Type B pancreatic cell (in vitro differentiated cells): ENCODE data around the gene LHCGR. TPM values are rescaled to one million over a fixed set of nuclear protein-coding genes. Genes with fewer than 3 reads are reported as not detected.
A peak's percentile ranks its signal among the peaks of the same experiment; 100 is the strongest.
"Not testable (repeated sequence)": the region's sequence is repeated elsewhere in the genome, so short reads cannot be mapped to it uniquely, and the experiment has no call there.

Source experiments
- DNase-seq: peaks from one replicate; pipeline ENCODE4 v3.0.0; 2021; ENCODE audit warnings: mixed read lengths; ENCODE audit not compliant: unreplicated experiment; ENCODE audit errors: extremely low spot score
- H3K27ac Mint-ChIP-seq: 2 replicates; pipeline ENCODE4 v1.8.0; 2021; ENCODE audit warnings: mild to moderate bottlenecking, mixed read lengths
- H3K27me3 Mint-ChIP-seq: 2 replicates; pipeline ENCODE4 v1.8.0; 2021; ENCODE audit warnings: mixed read lengths
- H3K36me3 Mint-ChIP-seq: 2 replicates; pipeline ENCODE4 v1.8.0; 2021; ENCODE audit warnings: mixed read lengths
- H3K4me1 Mint-ChIP-seq: one replicate; pipeline ENCODE4 v1.8.0; 2021; ENCODE audit warnings: mixed read lengths; ENCODE audit not compliant: unreplicated experiment
- H3K4me3 Mint-ChIP-seq: 2 replicates; pipeline ENCODE4 v1.8.0; 2021; ENCODE audit warnings: mild to moderate bottlenecking, mixed read lengths
- H3K9me3 Mint-ChIP-seq: 2 replicates; pipeline ENCODE4 v1.8.0; 2021; ENCODE audit warnings: mixed read lengths
- CTCF ChIP-seq: fragments of 200-600 bp; sonication (generic); conservative IDR thresholded peaks from 2 replicates; pipeline ENCODE4 v1.5.0; 2021; ENCODE audit warnings: antibody characterized with exemption, mild to moderate bottlenecking
- total RNA-seq: library from RNA; stranded (reverse); gene quantifications from 2 replicates; pipeline ENCODE4 v1.2.1, GENCODE V29; 2021; ENCODE audit warnings: low replicate concordance

LHCGR gene
- total RNA-seq, 1 donor from 2014 or later: 0.92 TPM

DNA sequence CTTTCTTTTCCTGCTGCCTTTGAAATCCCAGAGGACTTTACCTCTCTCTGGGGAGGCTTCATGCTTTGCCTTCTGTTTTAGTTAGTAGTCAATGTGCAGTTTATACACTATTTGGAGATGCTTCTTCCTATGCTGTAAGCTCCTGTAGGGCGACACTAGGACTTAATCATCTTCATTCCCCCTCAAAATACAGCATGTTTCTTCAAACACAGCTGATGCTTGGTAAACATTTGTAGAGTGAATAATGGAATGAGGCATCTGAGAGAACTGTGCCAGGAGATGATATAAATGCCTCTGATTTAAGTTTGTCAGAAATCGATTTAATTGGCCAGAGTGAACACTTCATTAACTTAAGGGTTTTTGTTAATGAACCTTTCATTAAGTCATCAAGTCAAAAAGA is 43.4 kb downstream of the LHCGR start:
- no peak for TF ChIP-seq CTCF
- DNase-seq: no peak
- Mint-ChIP-seq H3K27ac (no peak overlapping the region), H3K4me3 (no peak overlapping the region), H3K9me3 (peaks cover 4% of the 10 kb centered on the region), H3K36me3 (no peaks in the 10 kb centered on the region), H3K27me3 (peaks cover 12% of the 10 kb centered on the region), H3K4me1 (peaks cover 32% of the 10 kb centered on the region)

DNA sequence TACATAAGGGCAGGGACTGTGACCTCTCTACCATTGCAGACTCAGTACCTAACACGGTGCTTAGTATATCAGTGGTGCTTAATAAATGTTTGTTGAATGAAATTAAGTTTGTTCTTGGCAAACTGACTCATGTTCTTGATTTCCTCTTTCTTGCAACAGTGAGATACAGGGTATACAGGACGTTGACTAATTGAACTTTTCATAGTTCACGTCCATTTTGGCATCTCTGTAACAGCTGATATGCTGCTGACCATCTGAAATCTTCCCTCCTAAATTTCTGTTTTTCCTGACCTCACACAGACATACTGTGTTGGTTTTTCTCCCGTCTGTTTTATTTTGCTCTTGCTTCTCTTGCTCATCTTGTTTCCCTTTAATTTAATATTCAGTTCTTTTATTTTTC is 44.2 kb downstream of the LHCGR start:
- no peak for TF ChIP-seq CTCF
- no peaks in the 10 kb centered on the region for H3K9me3 Mint-ChIP-seq
- DNase-seq: no peak
- no peak overlapping the region for H3K4me3 Mint-ChIP-seq
- peaks cover 12% of the 10 kb centered on the region for H3K27me3 Mint-ChIP-seq
- H3K4me1 Mint-ChIP-seq: peaks cover 25% of the 10 kb centered on the region
- H3K36me3 Mint-ChIP-seq: no peaks in the 10 kb centered on the region
- no peak overlapping the region for H3K27ac Mint-ChIP-seq

DNA sequence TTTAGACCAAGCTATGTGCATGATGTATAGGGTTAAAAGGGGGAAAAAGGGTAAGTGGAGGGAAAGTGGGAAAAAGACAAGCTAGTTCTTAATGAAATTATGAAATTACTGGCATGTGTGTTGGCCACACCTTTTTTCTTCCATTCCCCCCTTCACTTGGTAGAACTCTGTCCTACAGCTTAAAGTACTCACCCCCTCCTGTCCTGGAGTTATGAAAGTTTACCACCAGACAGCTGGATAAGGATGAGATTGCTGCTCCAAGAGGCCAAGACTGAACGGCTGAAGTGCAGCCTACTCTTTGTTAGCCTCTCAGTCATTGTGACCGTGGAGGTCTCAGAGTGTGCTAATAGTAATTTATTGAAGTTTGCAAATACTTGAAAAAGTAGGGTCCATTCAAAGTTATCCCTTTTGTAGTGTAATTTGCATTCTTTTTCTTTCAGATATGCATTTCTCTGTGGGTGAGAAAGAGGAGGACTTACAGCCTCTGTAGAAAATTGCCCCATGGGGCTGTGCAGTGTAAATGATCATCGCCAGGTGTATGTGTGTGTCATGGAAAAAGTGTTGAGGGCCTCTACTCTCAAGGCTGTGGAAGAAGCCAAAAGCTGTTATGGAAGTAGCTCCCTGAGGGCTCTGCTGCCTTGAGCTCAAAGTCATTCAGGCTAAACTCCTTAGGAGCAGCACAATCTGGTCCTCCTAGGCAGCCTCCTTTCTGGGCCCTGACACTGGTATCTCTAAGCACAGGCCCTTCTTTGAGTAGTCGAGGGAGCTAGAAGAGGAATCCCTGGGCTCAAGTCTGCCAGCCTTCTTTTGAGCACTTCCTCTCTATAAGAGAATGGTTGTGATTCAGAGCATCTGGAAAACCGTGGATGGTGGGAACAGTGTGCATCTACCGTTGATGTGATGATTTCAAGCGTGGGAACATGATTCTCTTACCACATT is 46.2 kb downstream of the LHCGR start:
- no peak overlapping the region for H3K27ac Mint-ChIP-seq
- no peaks in the 10 kb centered on the region for H3K36me3 Mint-ChIP-seq
- H3K9me3 Mint-ChIP-seq: no peaks in the 10 kb centered on the region
- DNase-seq: no peak
- peaks cover 8% of the 10 kb centered on the region for H3K4me1 Mint-ChIP-seq
- peaks cover 12% of the 10 kb centered on the region for H3K27me3 Mint-ChIP-seq
- no peak for TF ChIP-seq CTCF
- H3K4me3 Mint-ChIP-seq: no peak overlapping the region

GRCh38 chr2:48707466-48707865 is 48.1 kb downstream of the LHCGR start:
- Mint-ChIP-seq H3K27me3 (peaks cover 12% of the 10 kb centered on the region), H3K36me3 (no peaks in the 10 kb centered on the region), H3K27ac (no peak overlapping the region), H3K4me3 (no peak overlapping the region), H3K4me1 (no peaks in the 10 kb centered on the region), H3K9me3 (no peaks in the 10 kb centered on the region)
- TF ChIP-seq CTCF: no peak
- no peak for DNase-seq

DNA sequence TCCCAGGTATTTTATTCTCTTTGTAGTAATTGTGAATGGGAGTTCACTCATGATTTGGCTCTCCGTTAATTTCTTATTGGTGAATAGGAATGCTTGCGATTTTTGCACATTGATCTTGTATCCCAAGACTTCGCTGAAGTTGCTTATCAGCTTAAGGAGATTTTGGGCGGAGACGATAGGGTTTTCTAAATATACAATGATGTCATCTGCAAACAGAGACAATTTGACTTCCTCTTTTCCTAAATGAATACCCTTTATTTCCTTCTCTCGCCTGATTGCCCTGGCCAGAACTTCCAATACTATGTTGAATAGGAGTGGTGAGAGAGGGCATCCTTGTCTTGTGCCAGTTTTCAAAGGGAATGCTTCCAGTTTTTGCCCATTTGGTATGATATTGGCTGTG is 51.9 kb downstream of the LHCGR start:
- not testable (repeated sequence) for H3K27ac Mint-ChIP-seq, H3K9me3 Mint-ChIP-seq, H3K27me3 Mint-ChIP-seq, H3K4me1 Mint-ChIP-seq, H3K4me3 Mint-ChIP-seq, H3K36me3 Mint-ChIP-seq, DNase-seq

GRCh38 chr2:48699348-48699930 is 56.1 kb downstream of the LHCGR start:
- TF ChIP-seq CTCF: no peak

More at GRCh38 chr2:48699348-48699930, 56.1 kb downstream of the LHCGR start:
- Mint-ChIP-seq H3K9me3 (no peaks in the 10 kb centered on the region), H3K27ac (peak overlapping the region; percentile 48), H3K36me3 (no peaks in the 10 kb centered on the region), H3K27me3 (no peaks in the 10 kb centered on the region), H3K4me3 (peak overlapping the region; percentile 18), H3K4me1 (no peaks in the 10 kb centered on the region)
- DNase-seq: no peak
